ENCODE data around the gene DBNL. TPM values are rescaled to one million over a fixed set of nuclear protein-coding genes. Genes with fewer than 3 reads are reported as not detected.
"Not testable (repeated sequence)": the region's sequence is repeated elsewhere in the genome, so short reads cannot be mapped to it uniquely, and the experiment has no call there.

The DBNL gene
- total RNA-seq, result 100 to 1,000 TPM in 1 of 2 donors, 10 to 100 TPM in 1; 93.8 to 137 TPM

GRCh38 chr7:44044315-44045225 lies at the start of gene DBNL:
Gene DBNL (plus strand): TSS chr7:44044702. CDS start chr7:44044738, 36 bp downstream.
- H3K9me3 Mint-ChIP-seq, result no peaks in the 10 kb centered on the region
- peak within 1 kb of the TSS; percentile 91 for H3K4me3 Mint-ChIP-seq
- H3K4me1 Mint-ChIP-seq, result peaks cover 28% of the 10 kb centered on the region
- H3K36me3 Mint-ChIP-seq (ENCODE audit: low read depth), result peaks cover 43% of the 10 kb centered on the region
- peak within 1 kb of the TSS; percentile 95 for H3K27ac Mint-ChIP-seq
- no peaks in the 10 kb centered on the region for H3K27me3 Mint-ChIP-seq
- peak; percentile 79 for ATAC-seq (replicated peaks)

GRCh38 chr7:43997532-43997931 lies 47.0 kb upstream of the DBNL start, which contains the start of gene SPDYE1:
Gene SPDYE1 (plus strand): TSS chr7:43997897. CDS start chr7:43999950, 2,053 bp downstream.
- not testable (repeated sequence) for ATAC-seq (replicated peaks); H3K9me3 Mint-ChIP-seq; H3K4me1 Mint-ChIP-seq; H3K4me3 Mint-ChIP-seq; H3K36me3 Mint-ChIP-seq (ENCODE audit: low read depth); H3K27me3 Mint-ChIP-seq; H3K27ac Mint-ChIP-seq

- H3K4me1 Mint-ChIP-seq; H3K9me3 Mint-ChIP-seq; H3K4me3 Mint-ChIP-seq; ATAC-seq (replicated peaks); H3K27ac Mint-ChIP-seq; H3K27me3 Mint-ChIP-seq: not testable (repeated sequence)
- peaks cover 35% of the 10 kb centered on the region for H3K36me3 Mint-ChIP-seq (ENCODE audit: low read depth)
Observed at GRCh38 chr7:44012081-44012480, 32.4 kb upstream of the DBNL start.

- not testable (repeated sequence) for H3K4me1 Mint-ChIP-seq; H3K27ac Mint-ChIP-seq; H3K27me3 Mint-ChIP-seq; H3K4me3 Mint-ChIP-seq; ATAC-seq (replicated peaks); H3K9me3 Mint-ChIP-seq
- peaks cover 32% of the 10 kb centered on the region for H3K36me3 Mint-ChIP-seq (ENCODE audit: low read depth)
Observed at GRCh38 chr7:44015090-44015489, 29.4 kb upstream of the DBNL start.

- peak overlapping the region; percentile 91 for H3K27ac Mint-ChIP-seq
- not testable (repeated sequence) for H3K9me3 Mint-ChIP-seq; H3K36me3 Mint-ChIP-seq (ENCODE audit: low read depth); H3K27me3 Mint-ChIP-seq; H3K4me1 Mint-ChIP-seq
- peak overlapping the region; percentile 85 for H3K4me3 Mint-ChIP-seq
- ATAC-seq (replicated peaks), result peak; percentile 83
Observed at GRCh38 chr7:44018857-44019807, 25.4 kb upstream of the DBNL start.

- H3K9me3 Mint-ChIP-seq; H3K27me3 Mint-ChIP-seq; H3K4me1 Mint-ChIP-seq; H3K27ac Mint-ChIP-seq; ATAC-seq (replicated peaks); H3K36me3 Mint-ChIP-seq (ENCODE audit: low read depth): not testable (repeated sequence)
- H3K4me3 Mint-ChIP-seq, result peak overlapping the region; percentile 85
Observed at GRCh38 chr7:44019825-44020224, 24.7 kb upstream of the DBNL start.

- not testable (repeated sequence) for H3K27me3 Mint-ChIP-seq; ATAC-seq (replicated peaks); H3K4me3 Mint-ChIP-seq; H3K36me3 Mint-ChIP-seq (ENCODE audit: low read depth); H3K27ac Mint-ChIP-seq; H3K4me1 Mint-ChIP-seq; H3K9me3 Mint-ChIP-seq
Observed at GRCh38 chr7:44022069-44022468, 22.4 kb upstream of the DBNL start.

GRCh38 chr7:44022796-44023467 lies 21.6 kb upstream of the DBNL start:
- H3K36me3 Mint-ChIP-seq (ENCODE audit: low read depth); H3K27me3 Mint-ChIP-seq; H3K9me3 Mint-ChIP-seq; H3K4me1 Mint-ChIP-seq: not testable (repeated sequence)
- H3K27ac Mint-ChIP-seq, result peak overlapping the region; percentile 89
- peak; percentile 59 for ATAC-seq (replicated peaks)
- peak overlapping the region; percentile 78 for H3K4me3 Mint-ChIP-seq

- not testable (repeated sequence) for H3K27ac Mint-ChIP-seq; H3K4me3 Mint-ChIP-seq; H3K27me3 Mint-ChIP-seq; ATAC-seq (replicated peaks); H3K9me3 Mint-ChIP-seq; H3K36me3 Mint-ChIP-seq (ENCODE audit: low read depth); H3K4me1 Mint-ChIP-seq
Observed at GRCh38 chr7:44029433-44029832, 15.1 kb upstream of the DBNL start.

GRCh38 chr7:44030029-44030428 lies 14.5 kb upstream of the DBNL start:
- H3K27me3 Mint-ChIP-seq; H3K9me3 Mint-ChIP-seq; ATAC-seq (replicated peaks); H3K4me1 Mint-ChIP-seq; H3K36me3 Mint-ChIP-seq (ENCODE audit: low read depth); H3K27ac Mint-ChIP-seq; H3K4me3 Mint-ChIP-seq: not testable (repeated sequence)

GRCh38 chr7:44031319-44031718 lies 13.2 kb upstream of the DBNL start:
- not testable (repeated sequence) for H3K27ac Mint-ChIP-seq; ATAC-seq (replicated peaks); H3K4me1 Mint-ChIP-seq; H3K4me3 Mint-ChIP-seq; H3K27me3 Mint-ChIP-seq; H3K9me3 Mint-ChIP-seq
- peaks cover 12% of the 10 kb centered on the region for H3K36me3 Mint-ChIP-seq (ENCODE audit: low read depth)

GRCh38 chr7:44032031-44032430 lies 12.5 kb upstream of the DBNL start:
- H3K4me3 Mint-ChIP-seq, result not testable (repeated sequence)

GRCh38 chr7:44033971-44034844 lies 10.3 kb upstream of the DBNL start:
- not testable (repeated sequence) for H3K27ac Mint-ChIP-seq; H3K27me3 Mint-ChIP-seq; H3K4me1 Mint-ChIP-seq; H3K4me3 Mint-ChIP-seq; H3K9me3 Mint-ChIP-seq; ATAC-seq (replicated peaks)
- H3K36me3 Mint-ChIP-seq (ENCODE audit: low read depth), result peaks cover 12% of the 10 kb centered on the region

More at GRCh38 chr7:44032031-44032430, 12.5 kb upstream of the DBNL start:
- not testable (repeated sequence) for H3K9me3 Mint-ChIP-seq; H3K27ac Mint-ChIP-seq; H3K27me3 Mint-ChIP-seq; ATAC-seq (replicated peaks); H3K4me1 Mint-ChIP-seq
- peaks cover 12% of the 10 kb centered on the region for H3K36me3 Mint-ChIP-seq (ENCODE audit: low read depth)

All from activated T-helper 17 cell treated with anti-CD3 and anti-CD28 coated beads, Interleukin-2, amount 50 U/mL, for 72 hours (primary cell).